Measurements from ENCODE around the gene HEATR1.
"Not testable (repeated sequence)": the region's sequence is repeated elsewhere in the genome, so short reads cannot be mapped to it uniquely, and the experiment has no call there.

Gene HEATR1

DNA sequence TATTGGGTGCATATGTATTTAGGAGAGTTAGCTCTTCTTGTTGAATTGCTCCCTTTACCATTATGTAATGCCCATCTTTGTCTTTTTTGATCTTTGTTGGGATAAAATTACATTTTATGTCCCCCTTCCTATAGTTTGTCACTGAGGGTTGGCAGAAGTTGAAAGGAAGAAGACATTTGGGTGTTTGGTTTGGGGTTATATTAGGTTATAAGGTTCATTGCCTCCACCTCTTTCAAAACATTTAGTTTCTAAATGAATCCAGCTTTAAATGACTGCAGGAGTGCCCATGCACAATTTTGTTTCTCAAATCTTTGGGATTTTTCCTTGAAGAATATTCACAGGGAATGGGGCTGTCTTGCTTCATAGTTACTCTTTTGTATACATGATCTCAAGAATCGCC is 95.1 kb downstream of the HEATR1 start:
- no peak for DNase-seq

DNA sequence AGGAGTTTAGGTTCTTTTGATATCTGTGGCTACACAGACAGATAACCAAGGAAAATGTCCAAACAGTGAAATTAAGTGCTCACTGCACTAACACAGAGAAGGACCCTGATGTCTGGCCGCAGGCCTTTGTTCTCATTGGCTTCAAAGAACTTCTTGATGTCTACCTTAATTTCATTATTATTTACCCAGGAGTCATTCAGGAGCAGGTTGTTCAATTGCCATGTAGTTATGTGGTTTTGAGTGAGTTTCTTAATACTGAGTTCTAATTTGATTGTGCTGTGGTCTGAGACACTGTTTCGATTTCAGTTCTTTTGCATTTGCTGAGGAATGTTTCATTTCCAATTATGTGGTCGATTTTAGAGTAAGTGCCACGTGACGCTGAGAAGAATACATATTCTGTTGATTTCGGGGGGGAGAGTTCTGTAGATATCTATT is 95.7 kb downstream of the HEATR1 start:
- DNase-seq: no peak

GRCh38 chr1:236507022-236507700 is 97.2 kb downstream of the HEATR1 start:
- DNase-seq: peak; percentile 60

DNA sequence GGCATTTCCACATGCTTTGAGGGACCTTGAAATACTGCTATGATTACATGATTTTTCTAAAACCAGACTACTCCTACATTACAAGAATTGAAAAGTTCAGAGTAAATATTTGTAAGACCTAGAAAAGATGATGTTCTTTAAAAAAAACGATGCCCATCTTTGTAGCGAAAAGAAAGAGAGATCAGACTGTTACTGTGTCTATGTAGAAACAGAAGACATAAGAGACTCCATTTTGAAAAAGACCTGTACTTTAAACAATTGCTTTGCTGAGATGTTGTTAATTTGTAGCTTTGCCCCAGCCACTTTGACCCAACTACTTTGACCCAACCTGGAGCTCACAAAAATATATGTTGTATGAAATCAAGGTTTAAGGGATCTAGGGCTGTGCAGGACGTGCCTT is 100.0 kb downstream of the HEATR1 start:
- not testable (repeated sequence) for DNase-seq

DNA sequence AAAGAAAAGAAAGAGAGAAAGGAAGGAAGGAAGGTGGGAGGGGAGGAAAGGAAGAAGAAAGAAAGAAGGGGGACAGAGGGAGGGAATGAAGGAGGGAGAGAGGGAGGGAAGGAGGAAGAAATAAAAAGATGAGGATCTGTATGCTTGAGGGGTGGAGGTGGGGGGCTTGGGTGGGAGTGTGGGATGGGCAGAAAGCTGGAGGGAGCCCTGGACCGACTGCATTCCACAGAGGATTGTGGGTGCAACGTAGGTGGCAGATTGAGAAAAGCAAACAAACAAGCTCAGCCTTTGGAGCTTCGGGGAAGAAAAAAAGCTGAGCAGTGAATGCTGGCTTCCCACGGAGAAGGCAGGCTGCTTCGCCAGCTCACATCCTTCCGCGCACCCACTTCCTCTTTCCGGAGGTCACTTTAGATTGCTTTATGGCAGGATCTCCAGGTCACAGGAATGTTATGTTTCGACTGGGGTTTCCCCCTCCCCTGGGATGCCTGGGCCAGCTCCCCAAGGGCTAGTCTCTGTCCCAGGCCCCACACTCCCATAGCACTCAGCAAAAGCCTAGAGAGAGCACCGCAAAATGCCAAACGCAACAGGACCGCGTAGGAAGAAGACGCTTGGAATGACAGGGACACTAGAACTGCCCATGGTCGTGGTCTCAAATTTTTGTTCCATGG is 101.2 kb downstream of the HEATR1 start:
- no peak for DNase-seq

- no peak for DNase-seq
These were observed 101.7 kb downstream of the HEATR1 start for GRCh38 chr1:236502579-236502971.

DNA sequence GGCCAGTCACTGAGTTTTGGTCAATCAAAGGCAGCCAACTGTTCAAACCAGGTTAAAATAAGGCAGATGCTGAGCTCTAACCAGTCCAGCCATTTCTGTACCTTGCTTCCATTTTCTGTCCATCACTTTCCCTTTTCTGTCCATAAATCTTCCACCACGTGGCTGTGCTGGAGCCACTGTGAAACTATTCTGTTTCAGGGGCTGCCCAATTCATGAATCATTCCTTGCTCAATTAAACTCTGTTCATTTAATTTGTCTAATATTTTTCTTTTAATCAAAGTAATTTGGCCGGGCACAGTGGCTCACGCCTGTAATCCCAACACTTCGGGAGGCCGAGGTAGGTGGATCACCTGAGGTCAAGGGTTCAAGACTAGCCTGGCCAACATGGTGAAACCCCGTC is 103.2 kb downstream of the HEATR1 start:
- no peak for DNase-seq

Measured in NCI-H2081 treated with DMSO at 0.1 percent for 48 hours (cell line).